SH-SY5Y (cell line): ENCODE results near the gene FAAP20.

Experiments
- GATA2 ChIP-seq: IDR thresholded peaks from 2 replicates; pipeline ENCODE4 v1.6.1; 2011; ENCODE audit warnings: mild to moderate bottlenecking, low read depth, low read length
- GATA3 ChIP-seq: IDR thresholded peaks from 2 replicates; pipeline ENCODE4 v1.6.1; 2011; ENCODE audit warnings: low read depth, mild to moderate bottlenecking, low read length, moderate library complexity

DNA sequence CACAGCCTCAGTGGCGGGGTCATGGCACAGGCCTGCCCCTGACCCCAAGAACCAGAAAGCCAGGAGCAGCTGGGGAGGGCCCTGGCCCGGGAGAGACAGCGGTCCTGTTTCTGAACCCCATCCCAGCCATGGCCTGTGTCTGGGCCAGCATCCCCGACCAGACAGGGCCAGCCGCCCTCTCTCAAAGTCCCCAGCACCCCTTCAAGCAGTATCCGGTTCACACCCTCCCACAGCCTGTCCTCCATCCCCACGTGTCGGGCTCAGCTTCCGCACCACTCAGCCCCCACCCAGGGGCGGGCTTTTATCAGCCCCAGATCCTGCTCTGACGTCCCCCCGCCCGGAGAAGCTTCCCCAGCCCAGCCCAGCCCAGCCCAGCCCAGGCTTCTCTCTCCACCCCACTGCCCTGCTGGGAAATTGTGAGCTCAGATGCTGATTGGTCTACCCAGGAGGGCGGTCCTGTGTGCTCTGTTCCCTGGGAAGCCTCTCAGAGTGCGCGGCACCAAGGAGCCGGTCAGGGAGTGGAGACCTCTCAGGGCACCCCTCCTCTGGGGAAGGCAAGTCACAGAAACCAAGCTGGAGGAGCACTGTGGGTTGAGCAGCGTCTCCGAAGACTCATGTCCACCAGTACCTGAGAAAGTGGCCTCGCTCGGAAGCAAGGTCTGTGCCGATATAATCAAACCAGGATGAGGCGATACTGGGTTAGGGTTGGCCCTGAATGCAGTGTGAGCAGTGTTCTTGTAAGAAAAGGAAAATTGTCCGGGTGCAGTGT lies 4.7 kb upstream of the FAAP20 start:
- TF ChIP-seq GATA2 (no peak), GATA3 (no peak)
